Panc1 (cell line): ENCODE measurements around the gene FADS2.

Source experiments
- CTCF ChIP-seq: fragments of 450-650 bp; IDR thresholded peaks from 2 replicates; pipeline ENCODE4 v1.5.1; 2017; ENCODE audit warnings: mild to moderate bottlenecking
- POLR2AphosphoS5 ChIP-seq: IDR thresholded peaks from 2 replicates; pipeline ENCODE4 v1.6.1; 2012; ENCODE audit warnings: mild to moderate bottlenecking, low read depth, low read length, moderate library complexity
- SIN3A ChIP-seq: IDR thresholded peaks from 2 replicates; pipeline ENCODE4 v1.6.1; 2012; ENCODE audit warnings: low read depth, mild to moderate bottlenecking, low read length, moderate library complexity, borderline replicate concordance; ENCODE audit not compliant: insufficient read depth
- TCF7L2 ChIP-seq: IDR thresholded peaks from 2 replicates; pipeline ENCODE4 v1.6.1; 2011; ENCODE audit warnings: mild to moderate bottlenecking, low read depth, low read length, inconsistent platforms
- TF ChIP-seq, protein P1 (sequence below), 2 experiments: IDR thresholded peaks; 2 replicates each; pipeline ENCODE4 v1.6.1; 2011 to 2012; ENCODE audit warnings: low read depth in 2 of 2, control low read depth in 1 of 2, low read length in 1 of 2, mild to moderate bottlenecking in 1 of 2, moderate library complexity in 1 of 2; ENCODE audit not compliant: insufficient read depth in 1 of 2

- TF ChIP-seq, protein P1, sequence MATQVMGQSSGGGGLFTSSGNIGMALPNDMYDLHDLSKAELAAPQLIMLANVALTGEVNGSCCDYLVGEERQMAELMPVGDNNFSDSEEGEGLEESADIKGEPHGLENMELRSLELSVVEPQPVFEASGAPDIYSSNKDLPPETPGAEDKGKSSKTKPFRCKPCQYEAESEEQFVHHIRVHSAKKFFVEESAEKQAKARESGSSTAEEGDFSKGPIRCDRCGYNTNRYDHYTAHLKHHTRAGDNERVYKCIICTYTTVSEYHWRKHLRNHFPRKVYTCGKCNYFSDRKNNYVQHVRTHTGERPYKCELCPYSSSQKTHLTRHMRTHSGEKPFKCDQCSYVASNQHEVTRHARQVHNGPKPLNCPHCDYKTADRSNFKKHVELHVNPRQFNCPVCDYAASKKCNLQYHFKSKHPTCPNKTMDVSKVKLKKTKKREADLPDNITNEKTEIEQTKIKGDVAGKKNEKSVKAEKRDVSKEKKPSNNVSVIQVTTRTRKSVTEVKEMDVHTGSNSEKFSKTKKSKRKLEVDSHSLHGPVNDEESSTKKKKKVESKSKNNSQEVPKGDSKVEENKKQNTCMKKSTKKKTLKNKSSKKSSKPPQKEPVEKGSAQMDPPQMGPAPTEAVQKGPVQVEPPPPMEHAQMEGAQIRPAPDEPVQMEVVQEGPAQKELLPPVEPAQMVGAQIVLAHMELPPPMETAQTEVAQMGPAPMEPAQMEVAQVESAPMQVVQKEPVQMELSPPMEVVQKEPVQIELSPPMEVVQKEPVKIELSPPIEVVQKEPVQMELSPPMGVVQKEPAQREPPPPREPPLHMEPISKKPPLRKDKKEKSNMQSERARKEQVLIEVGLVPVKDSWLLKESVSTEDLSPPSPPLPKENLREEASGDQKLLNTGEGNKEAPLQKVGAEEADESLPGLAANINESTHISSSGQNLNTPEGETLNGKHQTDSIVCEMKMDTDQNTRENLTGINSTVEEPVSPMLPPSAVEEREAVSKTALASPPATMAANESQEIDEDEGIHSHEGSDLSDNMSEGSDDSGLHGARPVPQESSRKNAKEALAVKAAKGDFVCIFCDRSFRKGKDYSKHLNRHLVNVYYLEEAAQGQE (IDR thresholded peaks at IDR 0.05; ENCODE audit: insufficient read depth in 1 of 2, low read depth in 2 of 2, low read length in 1 of 2) = no peak
- TF ChIP-seq CTCF (no peak), POLR2AphosphoS5 (no peak), SIN3A (no peak), TCF7L2 (no peak)
Measured at GRCh38 chr11:61805146-61805545, 23.0 kb upstream of the FADS2 start.
